ENCODE data around the gene CCDC73. TPM values are rescaled to one million over a fixed set of nuclear protein-coding genes. Genes with fewer than 3 reads are reported as not detected.

Gene CCDC73
- total RNA-seq, 1 donor from 2014 or later = 0.27 TPM

DNA sequence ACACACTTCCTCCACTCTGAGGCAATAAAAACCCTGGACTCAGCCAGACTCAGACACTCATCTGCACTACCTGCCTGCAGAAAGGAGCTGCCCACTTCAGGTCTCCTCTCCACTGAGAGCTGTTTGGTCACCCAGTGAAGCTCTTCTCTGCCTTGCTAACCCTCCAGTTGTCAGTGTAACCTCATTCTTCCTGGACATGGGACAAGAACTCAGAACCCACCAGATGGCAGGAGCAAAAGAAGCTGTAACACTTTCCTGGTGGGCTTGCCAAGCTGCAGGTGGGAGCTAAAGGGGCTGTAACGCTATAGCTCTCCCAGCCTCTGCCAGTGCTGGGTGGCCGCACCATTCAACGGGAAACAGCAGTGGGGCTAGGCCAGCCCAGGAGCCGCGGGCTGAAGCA is 89.7 kb downstream of the CCDC73 start:
- no peak for DNase-seq (ENCODE audit: low spot score in 2 of 2, unreplicated experiment in 2 of 2)
- Mint-ChIP-seq H3K27ac (no peak overlapping the region), H3K4me1 (peaks cover 3% of the 10 kb centered on the region), H3K9me3 (peaks cover 30% of the 10 kb centered on the region), H3K27me3 (ENCODE audit: low read depth) (peaks cover 3% of the 10 kb centered on the region), H3K36me3 (peaks cover 6% of the 10 kb centered on the region), H3K4me3 (no peak overlapping the region)
- TF ChIP-seq CTCF (IDR thresholded peaks at IDR 0.05; ENCODE audit: unreplicated experiment) = no peak

DNA sequence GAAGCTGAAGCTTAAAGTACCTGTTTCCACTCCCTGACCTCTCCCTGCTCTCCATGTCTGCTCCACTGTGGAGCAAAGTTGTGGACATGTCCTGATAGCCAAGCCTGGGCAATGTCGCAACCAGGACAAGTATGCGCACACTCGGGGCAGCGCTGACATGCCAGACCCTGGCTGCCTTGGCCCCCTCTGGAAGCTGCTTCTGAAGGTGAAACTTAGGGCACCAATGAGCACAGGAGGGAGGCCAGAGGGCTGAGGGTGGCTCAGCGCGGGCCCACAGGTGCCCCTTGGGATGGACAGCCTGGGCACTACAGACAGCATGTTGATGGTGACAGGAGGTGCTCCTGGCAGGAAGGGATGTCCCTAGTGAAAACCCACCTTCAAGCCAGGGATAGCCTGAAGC is 90.2 kb downstream of the CCDC73 start:
- DNase-seq (ENCODE audit: low spot score in 2 of 2, unreplicated experiment in 2 of 2) = no peak
- peaks cover 6% of the 10 kb centered on the region for H3K36me3 Mint-ChIP-seq
- no peak overlapping the region for H3K27ac Mint-ChIP-seq
- no peak overlapping the region for H3K4me3 Mint-ChIP-seq
- H3K9me3 Mint-ChIP-seq = peaks cover 27% of the 10 kb centered on the region
- H3K4me1 Mint-ChIP-seq = peaks cover 3% of the 10 kb centered on the region
- TF ChIP-seq CTCF (IDR thresholded peaks at IDR 0.05; ENCODE audit: unreplicated experiment) = no peak
- peaks cover 3% of the 10 kb centered on the region for H3K27me3 Mint-ChIP-seq (ENCODE audit: low read depth)

GRCh38 chr11:32701616-32702015 is 92.8 kb downstream of the CCDC73 start:
- TF ChIP-seq CTCF (IDR thresholded peaks at IDR 0.05; ENCODE audit: unreplicated experiment) = no peak
- peaks cover 3% of the 10 kb centered on the region for H3K4me1 Mint-ChIP-seq
- no peak overlapping the region for H3K4me3 Mint-ChIP-seq
- no peak for DNase-seq (ENCODE audit: low spot score in 2 of 2, unreplicated experiment in 2 of 2)
- peaks cover 5% of the 10 kb centered on the region for H3K36me3 Mint-ChIP-seq
- peaks cover 12% of the 10 kb centered on the region for H3K9me3 Mint-ChIP-seq
- H3K27ac Mint-ChIP-seq = no peak overlapping the region
- no peaks in the 10 kb centered on the region for H3K27me3 Mint-ChIP-seq (ENCODE audit: low read depth)

DNA sequence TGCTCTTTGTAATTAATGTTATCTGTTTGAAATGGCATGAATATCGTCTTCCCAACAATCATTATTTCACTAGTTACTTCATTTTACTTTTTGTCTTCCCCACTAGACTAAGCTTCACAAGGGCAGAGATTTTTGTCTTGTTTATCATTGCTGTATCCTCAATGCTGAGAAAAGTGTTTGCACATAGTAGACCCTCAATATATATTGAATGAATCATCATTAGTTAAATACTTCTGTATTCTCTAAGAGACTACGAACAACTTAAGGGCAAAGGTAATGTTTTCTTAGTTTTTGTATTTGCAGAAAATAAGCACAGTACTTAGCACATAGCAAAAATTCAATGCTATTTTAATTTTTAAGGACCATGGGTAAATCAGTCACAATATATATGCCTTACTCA is 95.9 kb downstream of the CCDC73 start:
- no peak for DNase-seq (ENCODE audit: low spot score in 2 of 2, unreplicated experiment in 2 of 2)
- no peak for TF ChIP-seq CTCF (IDR thresholded peaks at IDR 0.05; ENCODE audit: unreplicated experiment)
- Mint-ChIP-seq H3K4me1 (peaks cover 3% of the 10 kb centered on the region), H3K9me3 (no peaks in the 10 kb centered on the region), H3K27ac (no peak overlapping the region), H3K36me3 (no peaks in the 10 kb centered on the region), H3K27me3 (ENCODE audit: low read depth) (peaks cover 1% of the 10 kb centered on the region), H3K4me3 (no peak overlapping the region)

- DNase-seq (ENCODE audit: low spot score in 2 of 2, unreplicated experiment in 2 of 2) = no peak
- TF ChIP-seq CTCF (IDR thresholded peaks at IDR 0.05; ENCODE audit: unreplicated experiment) = no peak
- Mint-ChIP-seq H3K4me1 (peaks cover 22% of the 10 kb centered on the region), H3K4me3 (no peak overlapping the region), H3K27me3 (ENCODE audit: low read depth) (no peaks in the 10 kb centered on the region), H3K9me3 (peaks cover 11% of the 10 kb centered on the region), H3K36me3 (peaks cover 7% of the 10 kb centered on the region), H3K27ac (peak overlapping the region; percentile 82)
These were observed 123.4 kb downstream of the CCDC73 start for GRCh38 chr11:32671051-32671450.

DNA sequence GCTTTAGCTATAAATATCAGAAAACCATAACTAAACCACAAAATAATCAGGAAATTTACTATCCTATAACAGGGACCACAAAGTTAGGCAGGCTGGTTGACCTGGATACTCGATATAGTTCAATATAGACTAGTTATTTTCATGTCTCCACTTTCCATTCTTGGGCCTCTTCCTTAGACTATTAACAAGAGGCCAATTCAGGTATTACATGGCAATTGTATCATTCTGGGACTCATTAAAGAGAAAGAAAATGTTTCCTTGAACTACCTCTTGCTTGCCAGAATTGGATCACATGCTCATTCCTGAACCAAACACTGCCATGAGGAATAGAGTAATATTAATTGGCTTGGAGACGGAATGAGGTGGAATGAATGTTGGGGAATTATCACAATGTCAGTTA is 134.8 kb downstream of the CCDC73 start:
- Mint-ChIP-seq H3K4me3 (no peak overlapping the region), H3K4me1 (peaks cover 18% of the 10 kb centered on the region), H3K9me3 (peaks cover 15% of the 10 kb centered on the region), H3K27me3 (ENCODE audit: low read depth) (no peaks in the 10 kb centered on the region), H3K36me3 (no peaks in the 10 kb centered on the region), H3K27ac (no peak overlapping the region)
- DNase-seq (ENCODE audit: low spot score in 2 of 2, unreplicated experiment in 2 of 2) = no peak
- no peak for TF ChIP-seq CTCF (IDR thresholded peaks at IDR 0.05; ENCODE audit: unreplicated experiment)

Measured in mesothelial cell of epicardium (in vitro differentiated cells).